ENCODE results near the gene UNC79.

UNC79 gene

GRCh38 chr14:93564918-93565317 is 134.2 kb downstream of the UNC79 start:
- no peak for DNase-seq

GRCh38 chr14:93566065-93566693 is 135.4 kb downstream of the UNC79 start:
- peak; percentile 18 for DNase-seq

GRCh38 chr14:93571275-93571674 is 140.5 kb downstream of the UNC79 start:
- DNase-seq: no peak

- no peak for DNase-seq
These were observed 148.4 kb downstream of the UNC79 start for GRCh38 chr14:93579178-93579577.

- no peak for DNase-seq
These were observed 151.8 kb downstream of the UNC79 start for GRCh38 chr14:93582516-93582915.

GRCh38 chr14:93587330-93587729 is 156.6 kb downstream of the UNC79 start:
- DNase-seq: no peak

- DNase-seq: no peak
These were observed 160.8 kb downstream of the UNC79 start for GRCh38 chr14:93591506-93591905.

GRCh38 chr14:93592786-93593185 is 162.0 kb downstream of the UNC79 start:
- DNase-seq: no peak

- DNase-seq: no peak
These were observed 175.4 kb downstream of the UNC79 start for GRCh38 chr14:93606091-93606490.

GRCh38 chr14:93619176-93619793 is 188.5 kb downstream of the UNC79 start:
- peak; percentile 58 for DNase-seq

- DNase-seq: no peak
These were observed 197.3 kb downstream of the UNC79 start for GRCh38 chr14:93628048-93628447.

GRCh38 chr14:93629643-93630042 is 198.9 kb downstream of the UNC79 start:
- DNase-seq: no peak

- DNase-seq: no peak
These were observed 208.1 kb downstream of the UNC79 start for GRCh38 chr14:93638790-93639189.

- DNase-seq: no peak
These were observed 212.4 kb downstream of the UNC79 start for GRCh38 chr14:93643127-93643526.

GRCh38 chr14:93643676-93644075 is 212.9 kb downstream of the UNC79 start:
- DNase-seq: no peak

- no peak for DNase-seq
These were observed 214.5 kb downstream of the UNC79 start for GRCh38 chr14:93645200-93645599.

GRCh38 chr14:93648440-93649168 is 217.9 kb downstream of the UNC79 start:
- no peak for DNase-seq

- DNase-seq: no peak
These were observed 223.9 kb downstream of the UNC79 start for GRCh38 chr14:93654599-93654998.

GRCh38 chr14:93655078-93655750 is 224.5 kb downstream of the UNC79 start:
- DNase-seq: peak; percentile 27

GRCh38 chr14:93657875-93658274 is 227.1 kb downstream of the UNC79 start:
- no peak for DNase-seq

GRCh38 chr14:93663317-93663716 is 232.6 kb downstream of the UNC79 start:
- DNase-seq: no peak

- no peak for DNase-seq
These were observed 234.4 kb downstream of the UNC79 start for GRCh38 chr14:93665169-93665568.

- no peak for DNase-seq
These were observed 238.9 kb downstream of the UNC79 start for GRCh38 chr14:93669632-93670031.

GRCh38 chr14:93674343-93674742 is 243.6 kb downstream of the UNC79 start:
- DNase-seq: no peak

All from right hindlimb (tissue), 1 donor.